Fibroblast of skin of back (primary cell): ENCODE measurements around the gene GBP5. TPM values are rescaled to one million over a fixed set of nuclear protein-coding genes. Genes with fewer than 3 reads are reported as not detected.
"Not testable (repeated sequence)": the region's sequence is repeated elsewhere in the genome, so short reads cannot be mapped to it uniquely, and the experiment has no call there.

Source experiments
- DNase-seq: peaks from one replicate; pipeline ENCODE4 v3.0.0-alpha.2; 2013
- polyA plus RNA-seq, 2 experiments: library from polyadenylated mRNA; unstranded; fragments of 120-200 nt; gene quantifications; one replicate each; pipeline ENCODE4 v1.2.1, GENCODE V29; 2013; ENCODE audit not compliant: insufficient read length in 2 of 2

Gene GBP5, protein sequence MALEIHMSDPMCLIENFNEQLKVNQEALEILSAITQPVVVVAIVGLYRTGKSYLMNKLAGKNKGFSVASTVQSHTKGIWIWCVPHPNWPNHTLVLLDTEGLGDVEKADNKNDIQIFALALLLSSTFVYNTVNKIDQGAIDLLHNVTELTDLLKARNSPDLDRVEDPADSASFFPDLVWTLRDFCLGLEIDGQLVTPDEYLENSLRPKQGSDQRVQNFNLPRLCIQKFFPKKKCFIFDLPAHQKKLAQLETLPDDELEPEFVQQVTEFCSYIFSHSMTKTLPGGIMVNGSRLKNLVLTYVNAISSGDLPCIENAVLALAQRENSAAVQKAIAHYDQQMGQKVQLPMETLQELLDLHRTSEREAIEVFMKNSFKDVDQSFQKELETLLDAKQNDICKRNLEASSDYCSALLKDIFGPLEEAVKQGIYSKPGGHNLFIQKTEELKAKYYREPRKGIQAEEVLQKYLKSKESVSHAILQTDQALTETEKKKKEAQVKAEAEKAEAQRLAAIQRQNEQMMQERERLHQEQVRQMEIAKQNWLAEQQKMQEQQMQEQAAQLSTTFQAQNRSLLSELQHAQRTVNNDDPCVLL
- polyA plus RNA-seq (2013, experiment 1 of 2; ENCODE audit: insufficient read length): 0.11 TPM
- not detected for polyA plus RNA-seq (2013, experiment 2 of 2; ENCODE audit: insufficient read length)

- DNase-seq: not testable (repeated sequence)
Measured at GRCh38 chr1:89272269-89273041, at the start of gene GBP5. TSS of gene GBP5 (minus strand) at chr1:89272860. CDS start at chr1:89269555, 3,305 bp downstream.

DNA sequence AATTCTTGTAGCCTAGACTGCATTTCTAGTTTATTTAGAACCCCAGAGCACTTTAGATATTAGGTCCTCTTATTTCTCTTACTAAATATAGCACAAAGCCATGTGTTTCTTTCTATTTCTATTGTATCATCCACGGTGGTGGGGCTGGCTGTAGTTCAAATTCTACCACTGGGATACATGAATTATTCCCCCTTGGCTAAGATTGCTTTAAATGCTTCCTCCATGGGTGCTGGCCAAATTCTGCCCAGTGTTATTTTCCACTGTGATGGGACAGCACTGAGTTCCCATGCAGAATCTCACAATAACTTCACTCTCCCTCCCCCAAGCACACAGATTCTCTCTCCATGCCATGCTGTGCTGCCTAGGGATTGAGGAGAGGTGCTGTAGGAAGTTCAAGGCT is 49.7 kb upstream of the GBP5 start:
- DNase-seq: no peak

GRCh38 chr1:89312572-89312971 is 39.9 kb upstream of the GBP5 start:
- no peak for DNase-seq

- DNase-seq: no peak
Measured at GRCh38 chr1:89311757-89312156, 39.1 kb upstream of the GBP5 start.

- no peak for DNase-seq
Measured at GRCh38 chr1:89310976-89311375, 38.3 kb upstream of the GBP5 start.

DNA sequence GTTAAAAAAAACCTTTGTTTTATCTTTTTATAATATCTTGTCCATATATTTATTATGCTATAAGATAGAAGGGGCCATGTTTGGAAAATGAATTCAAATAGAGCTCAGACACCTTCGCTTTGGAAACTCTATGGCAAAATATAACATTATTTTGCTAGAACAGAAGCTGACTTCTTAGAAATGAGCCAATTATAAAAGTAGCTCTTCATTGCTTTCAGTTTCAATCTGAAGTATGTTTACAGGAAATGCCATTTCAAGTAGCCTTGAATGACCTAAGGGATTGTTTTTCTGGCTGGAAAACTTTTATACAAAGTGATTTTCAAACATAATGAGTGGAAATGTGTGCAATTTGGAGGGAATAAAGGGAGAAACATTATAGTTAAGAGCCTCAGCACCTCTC is 37.8 kb upstream of the GBP5 start:
- DNase-seq: peak; percentile 17

- DNase-seq: no peak
Measured at GRCh38 chr1:89309828-89310227, 37.2 kb upstream of the GBP5 start.

DNA sequence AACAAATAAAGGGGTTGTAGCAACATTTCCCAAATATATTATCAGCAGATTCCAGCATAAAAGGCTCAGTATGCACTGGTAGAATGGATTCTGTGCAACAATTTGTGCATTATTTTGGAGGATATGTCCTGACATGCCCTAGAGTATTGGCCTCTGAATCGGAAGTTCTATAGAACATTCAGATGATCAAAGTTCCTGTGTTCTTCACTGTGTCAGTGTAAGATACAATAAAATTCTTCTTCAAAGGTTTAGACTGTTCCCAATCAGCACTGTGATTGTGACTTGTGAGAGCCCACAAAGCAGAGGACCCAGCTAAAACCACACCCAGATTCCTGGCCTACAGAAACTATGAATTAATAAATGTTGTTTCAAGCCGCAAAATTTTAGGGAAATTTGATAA is 33.6 kb upstream of the GBP5 start:
- no peak for DNase-seq

- DNase-seq: no peak
Measured at GRCh38 chr1:89305493-89305892, 32.8 kb upstream of the GBP5 start.

GRCh38 chr1:89304572-89305230 is 32.0 kb upstream of the GBP5 start:
- DNase-seq: no peak

DNA sequence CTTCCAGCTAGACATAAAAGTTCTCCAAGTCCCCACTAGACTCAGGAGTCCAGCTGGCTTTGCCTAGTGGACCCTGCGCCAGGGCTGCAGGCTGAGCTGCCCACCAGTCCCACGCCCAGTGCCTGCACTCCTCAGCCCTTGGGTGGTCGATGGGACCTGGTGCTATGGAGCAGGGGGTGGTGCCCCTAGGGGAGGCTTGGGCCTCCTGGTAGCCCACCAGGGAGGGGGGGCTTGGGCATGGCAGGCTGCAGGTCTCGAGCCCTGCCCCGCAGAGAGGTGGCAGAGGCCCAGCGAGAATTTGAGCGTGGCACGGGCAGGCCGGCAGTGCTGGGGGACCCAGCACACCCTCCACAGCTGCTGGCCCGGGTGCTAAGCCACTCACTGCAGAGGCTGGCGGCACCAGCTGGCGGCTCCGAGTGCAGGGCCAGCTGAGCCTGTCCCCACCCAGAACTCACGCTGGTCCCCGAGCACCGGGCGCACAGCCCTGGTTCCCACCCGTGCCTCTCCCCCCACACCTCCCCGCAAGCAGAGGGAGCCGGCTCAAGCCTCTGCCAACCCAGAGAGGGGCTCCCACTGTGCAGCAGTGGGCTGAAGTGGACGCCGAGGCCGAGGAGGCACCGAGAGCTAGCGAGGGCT is 30.2 kb upstream of the GBP5 start:
- no peak for DNase-seq

DNA sequence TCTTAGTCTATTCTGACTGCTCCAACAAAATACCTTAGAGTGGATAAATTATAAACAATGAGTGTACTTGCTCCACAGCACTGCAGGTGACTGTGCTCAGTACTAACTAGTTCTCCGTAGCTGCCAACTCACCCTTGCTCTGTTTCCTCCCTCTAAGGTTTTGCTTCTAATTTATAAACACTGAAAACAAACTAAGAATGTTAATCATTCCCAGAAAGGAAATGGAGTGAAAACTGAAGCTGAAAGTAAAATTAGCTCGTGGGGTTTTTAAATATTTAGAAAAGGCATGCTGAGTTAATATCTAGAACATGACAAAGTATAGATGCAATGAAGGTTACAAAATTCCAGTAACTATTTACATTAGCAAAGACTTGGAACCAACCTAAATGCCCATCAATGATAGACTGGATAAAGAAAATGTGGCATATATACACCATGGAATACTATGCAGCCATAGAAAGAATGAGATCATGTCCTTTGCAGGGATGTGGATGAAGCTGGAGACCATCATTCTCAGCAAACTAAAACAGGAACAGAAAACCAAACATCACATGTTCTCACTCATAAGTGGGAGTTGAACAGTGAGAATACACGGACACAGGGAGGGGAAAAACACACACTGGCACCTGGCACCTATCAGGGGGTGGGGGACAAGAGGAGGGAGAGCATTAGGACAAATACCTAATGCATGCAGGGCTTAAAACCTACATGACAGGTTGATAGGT is 27.2 kb upstream of the GBP5 start:
- not testable (repeated sequence) for DNase-seq

GRCh38 chr1:89298461-89298860 is 25.8 kb upstream of the GBP5 start:
- no peak for DNase-seq

DNA sequence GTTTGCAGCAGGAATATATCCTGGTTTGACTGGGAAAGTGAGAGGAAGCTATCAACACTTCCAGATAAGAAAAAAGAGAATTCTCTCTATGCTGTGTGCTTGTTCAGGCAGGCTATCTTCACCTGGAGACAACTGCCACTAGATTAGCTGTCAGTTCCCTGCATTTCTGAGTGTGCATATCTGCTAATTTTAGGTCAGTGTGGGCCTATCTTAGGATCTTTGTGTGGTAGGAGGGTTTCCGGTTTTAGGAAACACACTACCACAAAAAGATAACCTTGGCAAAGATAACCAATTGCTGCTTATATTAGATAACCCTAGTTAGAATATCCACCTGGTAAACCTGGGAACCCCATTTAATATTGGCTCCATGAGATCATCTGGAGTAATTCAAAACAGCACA is 22.5 kb upstream of the GBP5 start:
- DNase-seq: no peak

DNA sequence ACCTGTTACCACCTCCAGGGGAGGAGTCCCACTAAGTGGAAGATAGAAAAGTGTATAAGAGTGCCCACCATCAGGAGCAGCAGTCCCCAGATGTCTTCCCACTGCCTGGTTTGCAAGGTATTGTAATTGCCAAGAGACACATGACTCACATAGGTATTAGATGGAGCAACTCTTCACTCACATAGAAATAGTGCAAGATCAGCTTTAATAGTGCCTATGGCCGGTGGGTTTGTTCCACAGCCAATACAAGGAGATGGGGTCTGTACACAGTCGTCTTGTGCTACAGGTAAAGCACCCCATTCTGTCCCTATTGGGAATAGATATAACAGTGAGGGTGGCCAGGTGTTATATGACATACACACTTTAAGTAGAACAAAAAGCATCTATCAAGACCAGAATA is 18.6 kb upstream of the GBP5 start:
- no peak for DNase-seq

DNA sequence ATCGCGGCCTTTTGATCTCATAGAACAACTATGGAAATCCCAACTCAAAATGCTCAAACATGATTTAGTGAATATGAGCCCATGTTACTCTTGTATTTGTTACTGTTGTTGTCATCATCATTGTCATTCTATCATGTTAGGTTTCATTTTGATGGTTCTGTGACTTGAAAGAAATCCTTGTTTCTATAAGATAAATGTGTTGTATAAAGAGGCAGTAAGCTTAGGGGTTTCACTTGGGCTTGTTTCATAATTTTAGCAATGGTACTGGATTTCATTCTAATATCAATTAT is 15.3 kb upstream of the GBP5 start:
- no peak for DNase-seq

DNA sequence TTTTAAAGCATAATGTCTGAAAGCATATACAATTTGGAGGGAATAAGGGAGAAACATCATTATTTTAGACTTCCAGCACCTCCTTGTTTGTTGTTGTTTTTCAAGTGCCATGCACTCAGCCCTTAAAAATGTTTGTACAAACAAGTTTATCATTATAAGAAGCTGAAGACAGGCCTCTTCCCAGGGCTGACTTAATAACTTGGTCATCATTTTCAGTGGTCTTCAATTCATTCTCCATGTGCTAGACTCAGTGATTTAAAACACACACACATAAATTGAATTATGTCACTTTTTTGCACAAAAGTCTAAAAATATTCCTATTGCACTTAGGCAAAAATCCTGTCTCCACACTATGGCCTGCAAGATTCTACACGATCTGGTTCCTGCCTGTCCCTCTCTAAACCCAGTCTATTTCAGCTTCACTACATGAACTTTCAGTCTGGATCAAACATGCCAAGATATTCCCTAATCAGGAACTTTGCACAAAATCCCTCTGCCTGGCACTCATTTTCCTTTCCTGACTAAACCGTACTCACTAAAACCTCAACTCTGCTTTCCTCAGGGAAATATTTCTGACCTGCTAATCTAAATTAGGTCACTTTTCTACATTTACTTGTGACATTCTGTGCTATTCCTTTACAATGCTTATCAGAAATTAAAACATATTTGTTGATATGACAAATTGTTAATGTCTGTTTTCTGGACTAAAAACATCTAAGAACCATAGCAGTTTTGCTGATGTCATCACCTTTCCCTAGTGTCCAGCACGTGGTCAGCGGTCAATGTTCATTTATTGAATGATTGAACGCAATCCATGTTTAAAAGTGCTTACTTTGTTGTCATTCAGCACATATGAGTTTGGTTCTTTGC is 14.8 kb upstream of the GBP5 start:
- no peak for DNase-seq

DNA sequence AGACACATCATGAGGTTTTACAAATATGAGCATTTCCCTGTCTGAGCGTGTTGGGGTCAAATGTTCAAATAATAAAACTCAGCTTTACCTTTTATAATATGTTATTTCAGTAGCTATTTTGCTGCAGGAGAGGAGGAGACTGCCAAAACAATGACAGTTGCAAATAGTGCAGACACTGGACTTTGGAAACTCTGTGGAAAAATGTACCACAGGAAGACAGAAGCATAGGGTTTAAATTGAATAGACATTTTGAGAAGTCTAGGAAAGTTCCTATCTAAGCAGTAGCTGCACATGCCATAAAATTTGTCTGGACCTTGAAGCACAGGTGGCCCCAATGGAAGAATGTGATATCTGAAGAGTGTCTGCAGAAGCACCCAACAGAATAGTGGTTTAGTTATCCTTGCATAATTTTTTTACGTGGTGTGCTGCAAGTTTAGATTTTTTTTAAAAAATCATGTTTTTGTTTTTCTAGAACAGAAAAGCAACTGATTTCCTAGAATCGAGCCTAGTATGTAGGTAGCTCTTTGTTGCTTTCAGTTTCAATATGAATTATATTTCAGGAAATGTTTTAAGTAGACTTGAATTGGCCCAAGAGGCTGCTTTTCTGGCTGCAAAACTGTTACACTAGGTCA is 14.0 kb upstream of the GBP5 start:
- no peak for DNase-seq

GRCh38 chr1:89285745-89286380 is 13.2 kb upstream of the GBP5 start:
- DNase-seq: no peak
